ENCODE data around the gene ANKDD1A. TPM values are rescaled to one million over a fixed set of nuclear protein-coding genes. Genes with fewer than 3 reads are reported as not detected.

The ANKDD1A gene
- total and polyA plus RNA-seq, 2 experiments from 2014 or later: 6.7 to 9.3 TPM

DNA sequence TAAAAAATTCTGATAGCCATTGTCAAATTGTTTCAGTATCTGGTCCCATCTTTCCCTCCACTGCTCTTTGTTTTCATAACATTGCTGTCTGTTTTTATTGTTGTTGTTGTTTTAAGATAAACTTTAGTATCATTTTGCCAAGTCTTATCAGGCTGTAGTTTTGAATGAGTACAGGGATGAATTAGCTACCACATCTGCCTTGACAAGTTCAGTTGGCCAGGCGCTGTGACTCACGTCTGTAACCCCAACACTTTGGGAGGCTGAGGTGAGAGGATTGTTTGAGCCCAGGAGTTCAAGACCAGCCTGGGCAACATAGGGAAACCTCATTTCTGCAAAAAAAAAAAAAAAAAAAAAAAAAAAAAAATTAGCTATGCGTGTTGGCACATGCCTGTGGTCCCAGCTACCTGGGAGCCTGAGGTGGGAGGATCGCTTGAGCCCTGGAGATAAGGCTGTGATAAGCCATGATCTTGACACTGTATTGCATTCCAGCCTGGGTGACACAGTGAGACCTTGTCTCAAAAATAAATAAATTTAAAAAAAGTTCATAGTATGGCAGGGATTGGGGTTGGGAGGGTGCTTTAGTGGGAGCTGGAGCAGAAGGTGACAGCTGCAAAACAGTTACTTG lies 8.3 kb upstream of the ANKDD1A start:
- peaks cover 6% of the 10 kb centered on the region; the same call in 1 of the 2 replicates for H3K36me3 ChIP-seq (ENCODE audit: insufficient read depth)
- H3K27me3 Mint-ChIP-seq (ENCODE audit: insufficient read depth, low read depth, poor library complexity): peaks cover 20% of the 10 kb centered on the region
- no peaks in the 10 kb centered on the region for H3K9me2 ChIP-seq (ENCODE audit: insufficient read depth)
- H3K4me1 Mint-ChIP-seq: peaks cover 13% of the 10 kb centered on the region
- H4K20me1 ChIP-seq (replicated peaks; ENCODE audit: insufficient read depth): no peaks in the 10 kb centered on the region
- no peak overlapping the region for H3K4me3 ChIP-seq
- no peak for DNase-seq (ENCODE audit: low spot score)
- H3K27me3 ChIP-seq (ENCODE audit: insufficient read depth): no peaks in the 10 kb centered on the region
- no peak overlapping the region for H2AFZ ChIP-seq
- H3K27ac Mint-ChIP-seq: no peak overlapping the region
- H3F3A ChIP-seq (replicated peaks; ENCODE audit: low read depth): peaks cover 5% of the 10 kb centered on the region
- peaks cover 25% of the 10 kb centered on the region for H3K36me3 Mint-ChIP-seq (ENCODE audit: low read depth)
- ATAC-seq: no peak
- no peaks in the 10 kb centered on the region for H3K79me2 ChIP-seq (replicated peaks; ENCODE audit: insufficient read depth)
- H3K4me2 ChIP-seq: 0 out of 2 replicates have a peak overlapping the region, but pooled peaks have one; percentile 67
- H3K9me3 Mint-ChIP-seq: peaks cover 40% of the 10 kb centered on the region
- TF ChIP-seq NANOG (IDR thresholded peaks at IDR 0.05; ENCODE audit: borderline replicate concordance) (no peak), CREB1 (CRISPR knock-in tag; IDR thresholded peaks at IDR 0.05; ENCODE audit: low read depth) (no peak)
- TF ChIP-seq, protein P1, sequence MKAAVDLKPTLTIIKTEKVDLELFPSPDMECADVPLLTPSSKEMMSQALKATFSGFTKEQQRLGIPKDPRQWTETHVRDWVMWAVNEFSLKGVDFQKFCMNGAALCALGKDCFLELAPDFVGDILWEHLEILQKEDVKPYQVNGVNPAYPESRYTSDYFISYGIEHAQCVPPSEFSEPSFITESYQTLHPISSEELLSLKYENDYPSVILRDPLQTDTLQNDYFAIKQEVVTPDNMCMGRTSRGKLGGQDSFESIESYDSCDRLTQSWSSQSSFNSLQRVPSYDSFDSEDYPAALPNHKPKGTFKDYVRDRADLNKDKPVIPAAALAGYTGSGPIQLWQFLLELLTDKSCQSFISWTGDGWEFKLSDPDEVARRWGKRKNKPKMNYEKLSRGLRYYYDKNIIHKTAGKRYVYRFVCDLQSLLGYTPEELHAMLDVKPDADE (IDR thresholded peaks at IDR 0.05): no peak
- H3K4me3 Mint-ChIP-seq: no peak overlapping the region
- peaks cover 11% of the 10 kb centered on the region; the same call in 1 of the 2 replicates for H3K4me1 ChIP-seq (ENCODE audit: insufficient read depth)
- no peak overlapping the region for H3K27ac ChIP-seq (ENCODE audit: low read depth)

DNA sequence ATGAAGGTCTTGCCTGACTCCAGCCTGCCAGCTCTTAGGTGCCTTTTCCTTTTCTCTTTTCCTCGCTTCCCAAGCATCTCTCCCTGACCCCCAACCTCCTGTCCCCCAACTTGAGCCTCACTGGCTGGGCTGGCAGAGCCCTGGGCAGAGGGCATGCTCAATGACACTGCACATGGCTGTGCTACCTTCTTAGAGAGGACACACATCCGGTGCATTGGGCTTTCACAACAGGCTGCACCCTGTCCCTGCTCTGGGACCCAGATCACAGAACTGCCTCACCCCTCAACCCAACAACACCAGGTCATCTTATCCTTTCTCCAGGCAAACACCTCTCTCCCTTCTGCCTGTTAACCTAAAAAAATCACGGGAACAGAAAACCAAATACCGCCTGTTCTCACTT lies 7.5 kb upstream of the ANKDD1A start:
- peaks cover 6% of the 10 kb centered on the region; the same call in 1 of the 2 replicates for H3K36me3 ChIP-seq (ENCODE audit: insufficient read depth)
- peaks cover 5% of the 10 kb centered on the region for H3F3A ChIP-seq (replicated peaks; ENCODE audit: low read depth)
- H3K27ac ChIP-seq (ENCODE audit: low read depth): no peak overlapping the region
- Mint-ChIP-seq H3K9me3 (peaks cover 40% of the 10 kb centered on the region), H3K36me3 (ENCODE audit: low read depth) (peaks cover 25% of the 10 kb centered on the region), H3K27ac (no peak overlapping the region; the same call in 1 of the 2 replicates), H3K27me3 (ENCODE audit: insufficient read depth, low read depth, poor library complexity) (peaks cover 18% of the 10 kb centered on the region), H3K4me3 (peak overlapping the region; percentile 4; the same call in 2 of the 3 replicates), H3K4me1 (peaks cover 12% of the 10 kb centered on the region)
- no peaks in the 10 kb centered on the region for H3K27me3 ChIP-seq (ENCODE audit: insufficient read depth)
- DNase-seq (ENCODE audit: low spot score) (no peak), ATAC-seq (no peak)
- H3K4me1 ChIP-seq (ENCODE audit: insufficient read depth): peaks cover 11% of the 10 kb centered on the region; the same call in 1 of the 2 replicates
- H3K4me2 ChIP-seq: peak overlapping the region; percentile 67
- no peaks in the 10 kb centered on the region for H3K9me2 ChIP-seq (ENCODE audit: insufficient read depth)
- peak overlapping the region; percentile 48 for H3K4me3 ChIP-seq
- 0 out of 2 replicates have a peak overlapping the region, but pooled peaks have one; percentile 48 for H2AFZ ChIP-seq
- TF ChIP-seq ZNF114 (CRISPR knock-in tag; IDR thresholded peaks at IDR 0.05): no peak
- no peak for TF ChIP-seq EZH2phosphoT487 (IDR thresholded peaks at IDR 0.05; ENCODE audit: unreplicated experiment)
- TF ChIP-seq, protein P1 (IDR thresholded peaks at IDR 0.05): no peak
- H3K79me2 ChIP-seq (replicated peaks; ENCODE audit: insufficient read depth): no peaks in the 10 kb centered on the region
- no peaks in the 10 kb centered on the region for H4K20me1 ChIP-seq (replicated peaks; ENCODE audit: insufficient read depth)

Data from GM23338 (cell line).